ENCODE measurements around the gene ATP11A.
A peak's percentile ranks its signal among the peaks of the same experiment; 100 is the strongest.
"Not testable (repeated sequence)": the region's sequence is repeated elsewhere in the genome, so short reads cannot be mapped to it uniquely, and the experiment has no call there.

The ATP11A gene

GRCh38 chr13:112869202-112870050 is 179.6 kb downstream of the ATP11A start:
- no peak for DNase-seq

- DNase-seq, result no peak
These were observed 180.2 kb downstream of the ATP11A start for GRCh38 chr13:112870051-112870331.

- DNase-seq, result no peak
These were observed 181.0 kb downstream of the ATP11A start for GRCh38 chr13:112870737-112871287.

- no peak for DNase-seq
These were observed 181.9 kb downstream of the ATP11A start for GRCh38 chr13:112871742-112872141.

GRCh38 chr13:112872657-112873631 is 183.1 kb downstream of the ATP11A start:
- DNase-seq, result not testable (repeated sequence)

- peak; percentile 62 to 84 for DNase-seq
These were observed 184.3 kb downstream of the ATP11A start for GRCh38 chr13:112873851-112874750.

- no peak for DNase-seq
These were observed 185.0 kb downstream of the ATP11A start for GRCh38 chr13:112874751-112875300.

GRCh38 chr13:112875627-112876026 is 185.8 kb downstream of the ATP11A start:
- no peak for DNase-seq

- DNase-seq, result no peak
These were observed 186.6 kb downstream of the ATP11A start for GRCh38 chr13:112876305-112877000.

- DNase-seq, result no peak
These were observed 187.2 kb downstream of the ATP11A start for GRCh38 chr13:112877066-112877465.

- no peak for DNase-seq
These were observed 187.7 kb downstream of the ATP11A start for GRCh38 chr13:112877539-112877938.

GRCh38 chr13:112877976-112878955 is 188.4 kb downstream of the ATP11A start:
- no peak for DNase-seq

GRCh38 chr13:112879283-112879833 is 189.5 kb downstream of the ATP11A start:
- no peak for DNase-seq

GRCh38 chr13:112880221-112880641 is 190.4 kb downstream of the ATP11A start:
- no peak for DNase-seq

GRCh38 chr13:112880976-112881540 is 191.2 kb downstream of the ATP11A start:
- no peak for DNase-seq

GRCh38 chr13:112881656-112882554 is 192.1 kb downstream of the ATP11A start:
- DNase-seq, result no peak

- no peak for DNase-seq
These were observed 192.8 kb downstream of the ATP11A start for GRCh38 chr13:112882555-112883024.

Data from NCI-H187 (cell line).